Neural cell (in vitro differentiated cells): ENCODE results near the gene MSGN1.

Experiments used
- CTCF ChIP-seq: fragments of 450-650 bp; IDR thresholded peaks from 2 replicates; pipeline ENCODE4 v1.5.1; 2014; ENCODE audit warnings: antibody characterized with exemption, mild to moderate bottlenecking, moderate library complexity; ENCODE audit not compliant: poor library complexity, severe bottlenecking
- EP300 ChIP-seq: fragments of 450-650 bp; conservative IDR thresholded peaks from 2 replicates; pipeline ENCODE4 v1.6.1; 2014; ENCODE audit warnings: antibody characterized with exemption, mild to moderate bottlenecking, moderate library complexity; ENCODE audit not compliant: poor library complexity, severe bottlenecking
- EZH2 ChIP-seq: fragments of 200-600, 300-800 bp; shearing (Covaris generic), sonication (generic); IDR thresholded peaks from 2 replicates; pipeline ENCODE4 v1.6.1; 2014; ENCODE audit warnings: antibody characterized with exemption, low read length, borderline replicate concordance, mild to moderate bottlenecking; ENCODE audit not compliant: insufficient read depth, poor library complexity, severe bottlenecking
- MXI1 ChIP-seq: fragments of 450-650 bp; conservative IDR thresholded peaks from 2 replicates; pipeline ENCODE4 v1.6.1; 2014; ENCODE audit warnings: antibody characterized with exemption, mild to moderate bottlenecking; ENCODE audit not compliant: poor library complexity, severe bottlenecking
- POLR2AphosphoS5 ChIP-seq: IDR thresholded peaks from 2 replicates; pipeline ENCODE4 v1.6.1; 2012
- RAD21 ChIP-seq: fragments of 450-650 bp; conservative IDR thresholded peaks from 2 replicates; pipeline ENCODE4 v1.6.1; 2014; ENCODE audit warnings: antibody characterized with exemption, mild to moderate bottlenecking, moderate library complexity
- REST ChIP-seq: IDR thresholded peaks from 2 replicates; pipeline ENCODE4 v1.6.1; 2012; ENCODE audit warnings: borderline replicate concordance
- SMC3 ChIP-seq: fragments of 450-650 bp; conservative IDR thresholded peaks from 2 replicates; pipeline ENCODE4 v1.6.1; 2014; ENCODE audit warnings: antibody characterized with exemption, mild to moderate bottlenecking, moderate library complexity; ENCODE audit not compliant: poor library complexity
- TAF1 ChIP-seq: IDR thresholded peaks from 2 replicates; pipeline ENCODE4 v1.6.1; 2012; ENCODE audit warnings: low read depth

GRCh38 chr2:17846676-17847075 is 30.4 kb downstream of the MSGN1 start:
- TF ChIP-seq POLR2AphosphoS5, result no peak
- TF ChIP-seq EZH2, result no peak
- no peak for TF ChIP-seq TAF1
- TF ChIP-seq CTCF, result no peak
- TF ChIP-seq EP300, result no peak
- TF ChIP-seq REST, result no peak
- no peak for TF ChIP-seq MXI1
- no peak for TF ChIP-seq RAD21
- no peak for TF ChIP-seq SMC3
